H9 (cell line): ENCODE measurements around the gene EPB41L1. TPM values are rescaled to one million over a fixed set of nuclear protein-coding genes. Genes with fewer than 3 reads are reported as not detected.

Experiments used
- DNase-seq: peaks from one replicate; pipeline ENCODE4 v3.0.0-alpha.2; 2017
- H2AFZ ChIP-seq: one replicate; pipeline ENCODE4 v1.6.1; 2013; ENCODE audit warnings: mild to moderate bottlenecking, low read length, control low read depth, moderate library complexity
- H2AK5ac ChIP-seq: 2 replicates; pipeline ENCODE4 v1.6.1; 2013; ENCODE audit warnings: low read length, control low read depth, mixed read lengths; ENCODE audit not compliant: insufficient read length
- H2BK120ac ChIP-seq: one replicate; pipeline ENCODE4 v1.6.1; 2013; ENCODE audit warnings: low read depth, mild to moderate bottlenecking, low read length, control low read depth, inconsistent platforms; ENCODE audit not compliant: poor library complexity, severe bottlenecking
- H2BK12ac ChIP-seq: 2 replicates; pipeline ENCODE4 v1.6.1; 2013; ENCODE audit warnings: low read length, control low read depth, mixed read lengths, low read depth; ENCODE audit not compliant: insufficient read length
- H2BK15ac ChIP-seq: 2 replicates; pipeline ENCODE4 v1.6.1; 2013; ENCODE audit warnings: low read depth, low read length, control low read depth
- H2BK20ac ChIP-seq: one replicate; pipeline ENCODE4 v1.6.1; 2013; ENCODE audit warnings: low read depth, mild to moderate bottlenecking, low read length, control low read depth, inconsistent platforms; ENCODE audit not compliant: poor library complexity, severe bottlenecking
- H2BK5ac ChIP-seq: 2 replicates; pipeline ENCODE4 v1.6.1; 2013; ENCODE audit warnings: low read length, control low read depth, mixed read lengths; ENCODE audit not compliant: insufficient read length
- H3K14ac ChIP-seq: 2 replicates; pipeline ENCODE4 v1.6.1; 2013; ENCODE audit warnings: low read length, control low read depth; ENCODE audit not compliant: insufficient read depth
- H3K18ac ChIP-seq: 2 replicates; pipeline ENCODE4 v1.6.1; 2013; ENCODE audit warnings: low read depth, mild to moderate bottlenecking, mixed read lengths, low read length, control low read depth; ENCODE audit not compliant: insufficient read length
- H3K23ac ChIP-seq: 2 replicates; pipeline ENCODE4 v1.6.1; 2013; ENCODE audit warnings: low read length, control low read depth, mixed read lengths, low read depth; ENCODE audit not compliant: insufficient read length
- H3K23me2 ChIP-seq: 2 replicates; pipeline ENCODE4 v1.6.1; 2013; ENCODE audit warnings: low read depth, mild to moderate bottlenecking, mixed read lengths, low read length, control low read depth; ENCODE audit not compliant: insufficient read length, poor library complexity, severe bottlenecking
- H3K27ac ChIP-seq: 2 replicates; pipeline ENCODE4 v1.5.1; 2013; ENCODE audit warnings: low read length, control low read depth, mixed read lengths, low read depth; ENCODE audit not compliant: insufficient read length
- H3K27me3 ChIP-seq: 2 replicates; pipeline ENCODE4 v1.6.1; 2013; ENCODE audit warnings: low read length, control low read depth, inconsistent platforms; ENCODE audit not compliant: insufficient read depth
- H3K4ac ChIP-seq: 2 replicates; pipeline ENCODE4 v1.6.1; 2013; ENCODE audit warnings: low read depth, mild to moderate bottlenecking, control low read depth, inconsistent platforms, low read length, moderate library complexity
- H3K4me1 ChIP-seq: 2 replicates; pipeline ENCODE4 v1.6.1; 2013; ENCODE audit warnings: low read length, control low read depth, inconsistent platforms; ENCODE audit not compliant: insufficient read depth
- H3K4me2 ChIP-seq: 2 replicates; pipeline ENCODE4 v1.6.1; 2013; ENCODE audit warnings: low read length, control low read depth, mixed read lengths; ENCODE audit not compliant: insufficient read length, insufficient read depth
- H3K56ac ChIP-seq: 2 replicates; pipeline ENCODE4 v1.6.1; 2013; ENCODE audit warnings: low read depth, mild to moderate bottlenecking, mixed read lengths, low read length, control low read depth; ENCODE audit not compliant: insufficient read length
- H3K79me1 ChIP-seq: 2 replicates; pipeline ENCODE4 v1.6.1; 2013; ENCODE audit warnings: low read depth, mild to moderate bottlenecking, moderate library complexity, low read length, control low read depth, inconsistent platforms; ENCODE audit not compliant: insufficient read depth, poor library complexity, severe bottlenecking
- H3K79me2 ChIP-seq: 2 replicates; pipeline ENCODE4 v1.6.1; 2013; ENCODE audit warnings: low read length, control low read depth, inconsistent platforms; ENCODE audit not compliant: insufficient read depth
- H3K9ac ChIP-seq: 2 replicates; pipeline ENCODE4 v1.6.1; 2013; ENCODE audit warnings: low read length, control low read depth, mixed read lengths; ENCODE audit not compliant: insufficient read length; ENCODE audit errors: extremely low read depth
- H3K9me3 ChIP-seq: one replicate; pipeline ENCODE4 v1.6.1; 2013; ENCODE audit warnings: low read depth, low read length, inconsistent platforms; ENCODE audit not compliant: control insufficient read depth
- H3T11ph ChIP-seq: one replicate; pipeline ENCODE4 v1.6.1; 2013; ENCODE audit warnings: mild to moderate bottlenecking, low read length, control low read depth, inconsistent platforms
- H4K20me1 ChIP-seq: one replicate; pipeline ENCODE4 v1.6.1; 2013; ENCODE audit not compliant: control insufficient read depth, insufficient read length, insufficient read depth
- H4K5ac ChIP-seq: 2 replicates; pipeline ENCODE4 v1.6.1; 2013; ENCODE audit warnings: low read depth, mild to moderate bottlenecking, mixed read lengths, low read length, control low read depth; ENCODE audit not compliant: insufficient read length
- H4K8ac ChIP-seq: replicated peaks from 2 replicates; pipeline ENCODE4 v1.6.1; 2013; ENCODE audit warnings: low read length, control low read depth, mixed read lengths, low read depth; ENCODE audit not compliant: insufficient read length
- H4K91ac ChIP-seq: 2 replicates; pipeline ENCODE4 v1.6.1; 2013; ENCODE audit warnings: low read depth, mild to moderate bottlenecking, moderate library complexity, mixed read lengths, low read length, control low read depth; ENCODE audit not compliant: insufficient read length
- H3K27ac Mint-ChIP-seq, 3 experiments: 2 replicates in 2 of 3; 3 replicates in 1 of 3; pipeline ENCODE4 v1.8.0; 2020 to 2021; ENCODE audit warnings: mixed read lengths in 3 of 3, mild to moderate bottlenecking in 1 of 3, moderate library complexity in 1 of 3
- H3K27me3 Mint-ChIP-seq: 2 replicates; pipeline ENCODE4 v1.8.0; 2021; ENCODE audit warnings: low read depth, mild to moderate bottlenecking, moderate library complexity, mixed read lengths
- H3K36me3 Mint-ChIP-seq, 3 experiments: 2 replicates in 2 of 3; 3 replicates in 1 of 3; pipeline ENCODE4 v1.8.0; 2020 to 2021; ENCODE audit warnings: low read depth in 3 of 3, mixed read lengths in 3 of 3; ENCODE audit not compliant: insufficient read depth in 1 of 3
- H3K4me1 Mint-ChIP-seq, 2 experiments: 2 replicates each; pipeline ENCODE4 v1.8.0; 2020; ENCODE audit warnings: mixed read lengths in 2 of 2
- H3K4me3 Mint-ChIP-seq, 2 experiments: 2 replicates in 1 of 2; 3 replicates in 1 of 2; pipeline ENCODE4 v1.8.0; 2020 to 2021; ENCODE audit warnings: mild to moderate bottlenecking in 2 of 2, mixed read lengths in 2 of 2, moderate library complexity in 1 of 2
- H3K9me3 Mint-ChIP-seq, 2 experiments: 2 replicates in 1 of 2; 3 replicates in 1 of 2; pipeline ENCODE4 v1.8.0; 2020; ENCODE audit warnings: mild to moderate bottlenecking in 2 of 2, mixed read lengths in 2 of 2, moderate library complexity in 1 of 2
- CTCF ChIP-seq: fragments of 200-600 bp; sonication (generic); conservative IDR thresholded peaks from 3 replicates; pipeline ENCODE4 v1.8.0; 2021; ENCODE audit warnings: antibody characterized with exemption, mild to moderate bottlenecking
- WGBS: extraction: QIAGEN DNeasy Blood & Tissue Kit; methylation state at CpG from one replicate; pipeline ENCODE4 v1.1.7; 2013; ENCODE audit warnings: missing lambda C conversion rate, low lambda C conversion rate, mixed read lengths; ENCODE audit not compliant: insufficient read length; ENCODE audit errors: extremely low coverage; 5-methylcytosine and 5-hydroxymethylcytosine counted together
- total RNA-seq: library from RNA; stranded (reverse); gene quantifications from 2 replicates; pipeline ENCODE4 v1.2.1, GENCODE V29; 2021

Gene EPB41L1
- total RNA-seq, 1 experiment from 2014 or later = 31.1 TPM

DNA sequence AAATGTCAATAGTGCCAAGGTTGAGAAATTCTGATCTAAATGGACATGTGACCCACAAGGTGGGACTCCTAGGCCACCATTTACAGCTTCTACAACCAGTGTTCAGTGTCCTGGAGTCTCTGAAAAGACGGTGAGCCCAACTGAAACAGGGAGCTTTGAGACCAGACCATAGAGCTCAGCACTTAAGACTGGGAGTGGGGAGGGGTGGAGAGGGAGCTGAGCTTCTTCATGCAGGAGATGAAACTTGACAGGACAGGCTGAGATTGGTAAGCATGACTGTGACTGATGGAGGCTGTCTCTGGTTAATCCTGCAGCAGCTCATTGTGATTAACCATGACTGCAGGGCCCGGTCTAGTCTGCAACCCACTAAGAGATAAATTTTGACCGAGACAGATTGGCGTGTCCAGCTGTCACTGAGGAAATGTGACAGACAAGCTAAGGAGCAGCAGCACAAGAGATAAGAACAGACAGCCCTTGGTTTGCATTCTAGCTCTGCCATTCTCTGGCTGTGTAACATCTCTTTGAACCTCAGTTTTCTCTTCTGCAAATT is 80.3 kb downstream of the EPB41L1 start:
- Histone ChIP-seq H3K18ac (no peak overlapping the region), H4K5ac (no peak overlapping the region), H3K56ac (no peak overlapping the region), H3K9me3 (no peaks in the 10 kb centered on the region), H3K79me1 (peaks cover 7% of the 10 kb centered on the region), H4K91ac (no peak overlapping the region), H2BK12ac (no peak overlapping the region), H3T11ph (no peak overlapping the region), H3K4me2 (no peak overlapping the region), H2AFZ (no peak overlapping the region), H3K79me2 (peaks cover 6% of the 10 kb centered on the region; the same call in 1 of the 2 replicates), H3K14ac (no peak overlapping the region), H4K20me1 (no peaks in the 10 kb centered on the region), H2BK20ac (no peak overlapping the region), H3K4ac (no peak overlapping the region), H2AK5ac (no peak overlapping the region), H2BK5ac (no peak overlapping the region), H3K27ac (no peak overlapping the region), H2BK15ac (no peak overlapping the region), H3K9ac (no peak overlapping the region), H2BK120ac (no peak overlapping the region), H3K23ac (no peak overlapping the region), H3K4me1 (peaks cover 4% of the 10 kb centered on the region; the same call in 1 of the 2 replicates), H3K27me3 (no peaks in the 10 kb centered on the region), H4K8ac (no peak overlapping the region), H3K23me2 (peaks cover 8% of the 10 kb centered on the region)
- peaks cover 7% of the 10 kb centered on the region for H3K27me3 Mint-ChIP-seq
- peaks cover 13 to 15% of the 10 kb centered on the region in 2 experiments for H3K4me1 Mint-ChIP-seq
- peaks cover 0 to 7% (median 3%) of the 10 kb centered on the region in 3 experiments; a peak in 3 of 7 replicates for H3K36me3 Mint-ChIP-seq
- no peaks in the 10 kb centered on the region for H3K9me3 Mint-ChIP-seq
- no peak for DNase-seq
- no peak overlapping the region for H3K27ac Mint-ChIP-seq
- H3K4me3 Mint-ChIP-seq = peak overlapping the region in 1 of 2 experiments; percentile 52; a peak in 2 of 5 replicates
- TF ChIP-seq CTCF = no peak
- no CpG with 5 or more reads among the region's 4 CpGs for WGBS
